RPMI7951 (cell line): Measurements from ENCODE around the gene NTM. TPM values are rescaled to one million over a fixed set of nuclear protein-coding genes. Genes with fewer than 3 reads are reported as not detected.

Source experiments
- DNase-seq: peaks from one replicate; pipeline ENCODE4 v3.0.0-alpha.2; 2012; ENCODE audit warnings: low read depth
- total RNA-seq: library from RNA; depleted of rRNA; stranded (reverse); fragments of >200 nt; shearing (Covaris generic); gene quantifications from 2 replicates; pipeline ENCODE4 v1.2.3, GENCODE V29; 2014

The NTM gene
- total RNA-seq, 1 experiment from 2014 or later: 47.8 TPM

DNA sequence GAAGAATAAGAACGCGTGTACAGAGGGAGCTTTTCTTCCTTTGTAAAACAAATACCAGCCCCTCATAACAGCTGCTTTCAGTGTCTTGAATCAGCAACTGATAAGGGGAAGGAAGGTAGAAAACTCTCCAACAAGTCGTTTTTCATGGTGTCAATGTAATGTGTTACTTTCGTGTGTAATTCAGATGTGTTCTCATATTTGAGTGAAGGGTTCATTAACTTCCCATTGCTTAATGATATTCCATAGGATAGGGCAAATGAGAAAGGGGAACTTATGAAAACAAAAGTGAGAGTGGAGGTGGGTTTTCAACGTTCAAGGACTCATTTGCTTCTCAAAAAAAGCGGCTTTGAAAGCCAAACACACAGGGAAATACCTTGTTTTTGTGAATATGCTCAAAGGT, 452.1 kb downstream of the NTM start:
- no peak for DNase-seq

DNA sequence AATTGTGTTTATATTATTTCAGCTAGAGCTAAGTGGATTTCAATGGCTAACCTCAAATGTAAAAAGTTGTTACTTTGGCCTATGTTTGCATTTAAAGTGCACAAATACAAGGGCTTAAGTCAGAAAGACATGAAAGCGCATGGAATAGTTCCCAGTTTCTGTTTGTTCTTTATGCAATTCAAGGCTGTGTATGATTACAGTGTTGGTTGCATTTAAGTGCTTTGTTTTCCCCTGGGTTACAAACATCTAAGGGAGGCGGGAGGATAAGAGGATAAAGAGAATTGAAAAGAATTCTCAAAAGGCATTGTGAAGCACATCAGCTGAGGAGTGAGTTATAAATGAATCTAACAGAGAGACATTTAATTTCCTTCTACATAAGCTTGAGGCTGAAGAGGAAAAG, 453.4 kb downstream of the NTM start:
- DNase-seq: no peak

DNA sequence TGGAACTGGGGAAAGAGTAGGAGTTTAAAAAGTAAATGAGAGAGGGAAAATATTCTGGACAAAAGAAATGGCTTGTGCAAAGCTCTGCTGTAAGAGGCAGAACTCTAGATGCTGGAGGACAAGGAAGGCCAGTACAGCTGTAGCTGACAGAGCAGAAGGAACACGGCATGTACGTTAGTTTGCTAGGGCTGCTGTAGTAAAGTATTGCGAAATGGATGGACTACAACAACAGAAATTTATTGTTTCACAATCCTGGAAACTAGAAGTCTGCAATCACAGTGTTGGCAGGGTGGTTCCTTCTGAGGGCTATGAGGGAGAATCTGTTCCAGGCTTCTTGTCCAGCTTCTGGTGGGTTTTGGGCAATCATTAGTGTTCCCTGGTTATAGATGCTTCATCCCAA, 454.4 kb downstream of the NTM start:
- DNase-seq: no peak

DNA sequence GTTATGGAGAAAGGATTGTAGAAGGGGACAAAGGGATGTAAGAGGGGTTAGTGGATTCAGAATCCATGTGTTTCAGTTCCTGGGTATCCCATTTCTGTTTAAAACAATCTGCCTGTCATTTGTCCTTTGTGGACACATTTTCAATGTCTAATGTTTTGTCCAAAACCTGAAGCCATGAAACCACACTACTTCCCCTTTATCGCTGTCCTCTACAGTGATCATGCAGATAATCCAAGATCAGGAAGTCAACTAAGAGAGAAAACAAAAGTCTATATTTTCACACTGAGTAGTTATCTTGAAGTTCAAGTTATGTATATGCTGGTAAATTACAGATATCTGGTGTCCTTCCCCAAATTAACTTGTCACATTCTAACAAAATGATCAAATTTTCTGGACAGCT, 457.0 kb downstream of the NTM start:
- DNase-seq: no peak

DNA sequence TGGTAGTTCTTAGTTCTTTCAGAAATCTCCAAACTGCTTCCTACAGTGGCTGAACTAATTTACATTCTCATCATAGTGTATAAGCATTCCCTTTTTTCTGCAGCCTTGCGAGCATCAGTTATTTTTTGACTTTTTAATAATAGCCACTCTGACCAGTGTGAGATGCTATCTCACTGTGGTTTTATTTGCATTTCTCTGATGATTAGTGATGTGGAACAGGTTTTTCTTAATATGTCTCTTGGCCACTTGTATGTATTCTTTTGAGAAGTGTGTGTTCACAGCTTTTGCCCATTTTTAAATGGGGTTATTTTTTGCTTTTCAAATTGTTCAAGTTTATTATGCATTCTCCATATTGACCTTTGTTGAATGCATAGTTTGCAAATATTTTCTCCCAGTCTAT, 459.3 kb downstream of the NTM start:
- DNase-seq: no peak

DNA sequence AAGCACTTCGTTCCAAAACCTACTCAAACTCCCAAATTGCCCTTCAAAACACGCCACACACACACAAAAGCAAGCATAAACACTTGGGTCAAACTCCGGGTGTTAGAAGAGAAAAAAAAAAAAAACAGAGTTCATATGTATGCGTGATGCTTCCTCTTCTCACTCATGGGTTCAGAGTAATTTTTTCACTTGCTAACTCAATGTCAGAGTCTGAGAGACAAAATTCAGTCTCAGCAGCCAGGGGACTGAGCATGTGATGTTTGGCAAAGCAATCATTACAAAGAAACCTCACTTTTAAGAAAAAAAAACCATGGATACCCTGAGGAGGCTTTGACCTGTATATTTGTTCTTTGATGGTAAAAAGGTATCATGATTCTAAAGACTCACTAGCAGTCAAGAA, 461.7 kb downstream of the NTM start:
- DNase-seq: no peak

DNA sequence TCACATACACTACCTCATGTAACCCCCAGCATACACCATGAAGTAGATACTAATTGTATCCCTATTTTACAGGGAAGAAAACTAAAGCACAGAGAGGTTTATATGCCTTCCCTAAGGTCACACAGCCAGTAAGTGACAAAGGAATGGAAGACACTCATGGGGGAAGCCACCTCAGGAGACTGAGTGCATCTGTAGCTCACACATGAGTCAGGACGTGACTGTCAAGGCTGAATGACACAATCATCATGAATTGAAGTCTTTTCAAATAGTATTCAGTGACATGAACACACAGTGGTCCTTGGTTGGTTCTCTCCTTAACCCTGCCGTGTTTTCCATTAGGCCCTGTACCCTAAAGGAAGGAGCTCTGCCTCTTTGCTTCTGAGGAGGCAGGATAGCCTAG, 463.0 kb downstream of the NTM start:
- DNase-seq: no peak

DNA sequence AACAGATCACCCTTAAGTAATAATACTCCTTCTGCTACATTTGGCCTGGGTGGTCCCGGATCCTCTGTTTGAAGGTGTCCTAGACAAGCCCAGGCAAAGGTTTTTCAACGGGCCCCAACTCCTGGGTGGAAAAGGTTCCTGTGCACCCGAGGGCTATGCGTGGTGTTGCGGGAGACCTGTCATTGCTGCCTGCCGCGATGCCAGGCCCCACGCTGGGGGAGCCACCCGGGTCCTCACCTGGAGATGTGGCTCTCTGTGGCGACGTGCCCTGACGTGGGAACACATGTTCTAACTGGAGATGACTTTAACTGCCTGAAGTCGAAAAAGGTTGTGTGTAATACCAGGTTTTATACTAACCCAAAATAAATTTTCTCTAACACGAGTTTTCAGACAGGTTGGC, 467.1 kb downstream of the NTM start:
- DNase-seq: no peak

DNA sequence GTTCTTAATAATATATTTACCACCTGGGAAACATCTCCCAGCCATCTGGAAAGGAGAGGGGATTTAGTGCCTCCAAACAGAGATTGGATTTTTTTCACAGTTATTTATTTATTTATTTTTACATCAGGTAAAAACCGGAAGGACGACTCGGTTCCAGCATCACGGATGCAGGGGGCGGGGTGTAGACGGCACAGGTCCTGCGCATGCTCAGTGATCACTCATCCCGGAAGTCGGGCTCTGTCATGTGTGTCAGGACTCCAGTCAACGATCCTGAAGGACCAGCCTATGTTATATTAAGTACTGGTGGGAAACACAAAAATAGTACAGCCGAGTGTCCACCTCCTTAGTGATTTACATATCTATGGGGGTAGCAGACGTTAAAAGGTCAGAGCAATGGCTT, 467.6 kb downstream of the NTM start:
- DNase-seq: peak; percentile 26

DNA sequence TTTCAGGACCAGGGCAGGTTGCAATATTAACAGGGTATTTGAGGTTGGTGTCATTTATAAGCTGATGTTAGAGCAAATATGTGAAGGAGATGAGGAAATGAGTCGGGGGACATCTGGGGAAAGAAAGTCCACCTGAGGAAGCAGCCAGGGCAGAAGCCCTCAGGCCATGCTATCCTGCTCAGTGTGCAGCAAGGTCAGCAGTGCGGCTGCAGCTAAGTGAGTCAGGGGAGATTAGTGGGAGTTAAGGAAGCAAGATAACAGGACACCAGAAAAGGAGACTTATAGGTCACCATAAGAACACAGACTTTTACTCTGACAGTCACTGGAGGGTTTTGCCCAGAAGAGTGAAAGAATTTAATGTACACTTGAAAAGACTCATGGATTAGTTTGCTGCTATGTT, 468.9 kb downstream of the NTM start:
- DNase-seq: no peak

DNA sequence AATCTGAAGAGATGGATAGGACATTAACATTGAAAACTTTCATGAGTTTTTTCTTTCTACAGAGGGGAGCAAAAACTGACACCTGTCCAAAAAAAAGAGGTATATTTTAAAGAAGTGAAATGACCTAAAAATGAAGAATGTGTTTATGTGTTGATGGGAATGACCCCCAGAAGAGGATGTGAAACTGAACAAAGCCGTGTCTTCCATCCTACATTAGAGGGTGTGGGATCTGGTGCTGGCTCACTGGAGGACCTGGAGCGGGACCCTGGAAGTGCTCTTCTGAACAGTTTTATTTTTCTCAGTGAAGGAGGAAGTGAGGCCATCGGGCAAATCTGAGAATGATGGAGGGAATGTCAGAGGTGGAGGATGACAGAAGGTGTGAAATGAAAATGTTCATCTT, 470.1 kb downstream of the NTM start:
- no peak for DNase-seq

DNA sequence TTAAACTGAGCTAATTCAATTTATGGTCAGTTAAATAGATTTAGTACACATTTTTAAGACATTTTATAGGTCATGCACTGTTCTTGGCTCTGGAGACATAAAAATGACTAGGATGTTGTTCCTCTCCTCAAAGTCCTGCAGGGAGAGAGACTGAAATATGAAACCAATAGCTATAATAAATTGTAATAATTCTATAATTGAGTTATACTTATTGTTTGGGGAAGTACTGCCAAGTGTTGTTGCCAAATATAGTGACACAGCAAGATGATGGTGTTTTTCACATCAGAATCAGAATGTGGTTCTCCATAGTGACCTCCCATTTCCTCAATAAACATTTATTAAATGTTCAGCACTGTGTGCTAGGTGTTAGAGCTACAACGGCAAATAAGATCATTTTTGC, 470.6 kb downstream of the NTM start:
- DNase-seq: no peak

DNA sequence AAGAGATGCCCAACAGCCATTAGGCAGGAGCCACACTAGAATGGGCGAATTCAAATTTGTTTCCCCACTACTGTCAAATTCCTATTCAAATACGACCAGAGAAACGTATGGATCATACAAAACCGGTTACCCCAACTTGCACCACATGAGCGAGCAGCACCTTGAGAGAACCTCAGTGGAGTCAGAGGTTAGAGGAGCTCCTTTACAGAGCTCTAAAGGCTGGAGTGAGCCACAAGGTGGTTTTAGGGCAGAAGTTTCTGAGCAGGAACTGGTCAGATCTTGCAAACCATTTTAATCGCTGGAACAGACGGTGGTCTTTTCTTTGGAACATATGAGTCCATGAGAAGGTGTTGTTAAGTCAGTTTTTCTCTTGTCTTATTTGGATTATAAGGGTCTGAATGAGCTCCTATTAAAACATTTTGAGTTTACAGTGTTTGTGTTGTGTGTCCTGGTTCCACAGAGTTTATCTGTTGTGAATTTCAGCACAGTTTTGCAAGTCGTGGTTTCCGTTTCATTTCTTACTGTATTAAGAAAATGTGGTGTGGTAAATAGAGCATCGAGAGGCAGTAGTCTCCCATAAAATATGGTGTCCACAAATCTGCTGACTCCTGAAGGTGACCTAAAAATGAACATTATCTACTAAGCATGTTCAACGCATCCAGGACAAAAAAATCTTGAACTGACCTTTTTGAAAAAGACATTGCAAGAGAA, 471.7 kb downstream of the NTM start:
- DNase-seq: no peak

DNA sequence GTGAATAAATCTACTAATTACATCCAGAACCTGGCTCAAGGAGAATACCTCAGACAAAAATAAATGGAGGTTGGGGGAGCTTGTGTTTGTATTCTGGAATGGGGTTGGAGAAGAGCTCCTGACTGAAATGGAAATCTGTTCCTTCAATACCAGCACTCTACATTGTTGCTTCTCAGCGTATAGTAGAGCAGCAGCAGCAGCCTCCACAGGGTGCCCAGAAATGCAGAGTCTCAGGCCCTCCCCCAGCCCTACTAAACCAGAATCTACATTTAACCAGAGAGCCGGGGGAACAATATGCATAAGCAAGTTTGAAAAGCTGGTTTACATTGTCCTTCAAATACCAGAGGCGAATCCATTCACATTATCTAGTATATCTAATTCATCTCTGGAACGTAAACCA, 474.8 kb downstream of the NTM start:
- no peak for DNase-seq

DNA sequence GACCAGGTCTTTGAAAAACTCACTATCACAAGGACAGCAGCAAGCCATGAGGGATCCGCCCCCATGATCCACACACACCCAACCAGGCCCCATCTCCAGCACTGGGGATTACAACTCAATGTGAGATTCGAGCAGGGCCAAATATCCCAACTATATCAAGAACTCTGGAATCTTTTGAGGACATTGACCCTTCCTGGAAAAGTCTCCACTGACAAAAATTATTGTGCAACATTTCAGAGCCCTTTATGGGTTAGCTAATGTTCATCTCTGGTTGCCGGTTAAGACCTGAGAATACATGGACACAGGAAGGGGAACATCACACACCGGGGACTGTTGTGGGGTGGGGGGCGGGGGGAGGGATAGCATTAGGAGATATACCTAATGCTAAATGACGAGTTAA, 479.1 kb downstream of the NTM start:
- DNase-seq: no peak

DNA sequence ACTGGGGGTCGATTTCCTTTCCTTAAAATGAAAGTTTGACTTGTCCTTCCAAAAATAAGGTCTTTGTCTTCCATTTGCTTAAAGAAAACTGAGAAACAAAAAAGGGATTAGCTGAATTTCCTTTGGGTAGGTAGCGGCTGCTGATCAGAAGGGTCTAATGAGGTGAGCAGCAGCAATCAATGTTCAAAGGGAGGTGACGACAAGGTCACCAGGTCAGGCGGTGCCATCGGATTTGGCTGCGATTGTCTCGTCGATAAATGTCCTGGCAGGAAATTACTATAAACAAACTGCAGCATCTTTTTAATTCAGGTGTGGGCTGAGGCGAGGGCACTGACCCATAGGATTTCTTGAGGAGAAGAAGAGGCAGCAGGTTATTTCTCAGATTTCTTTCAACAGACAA, 480.1 kb downstream of the NTM start:
- DNase-seq: no peak

DNA sequence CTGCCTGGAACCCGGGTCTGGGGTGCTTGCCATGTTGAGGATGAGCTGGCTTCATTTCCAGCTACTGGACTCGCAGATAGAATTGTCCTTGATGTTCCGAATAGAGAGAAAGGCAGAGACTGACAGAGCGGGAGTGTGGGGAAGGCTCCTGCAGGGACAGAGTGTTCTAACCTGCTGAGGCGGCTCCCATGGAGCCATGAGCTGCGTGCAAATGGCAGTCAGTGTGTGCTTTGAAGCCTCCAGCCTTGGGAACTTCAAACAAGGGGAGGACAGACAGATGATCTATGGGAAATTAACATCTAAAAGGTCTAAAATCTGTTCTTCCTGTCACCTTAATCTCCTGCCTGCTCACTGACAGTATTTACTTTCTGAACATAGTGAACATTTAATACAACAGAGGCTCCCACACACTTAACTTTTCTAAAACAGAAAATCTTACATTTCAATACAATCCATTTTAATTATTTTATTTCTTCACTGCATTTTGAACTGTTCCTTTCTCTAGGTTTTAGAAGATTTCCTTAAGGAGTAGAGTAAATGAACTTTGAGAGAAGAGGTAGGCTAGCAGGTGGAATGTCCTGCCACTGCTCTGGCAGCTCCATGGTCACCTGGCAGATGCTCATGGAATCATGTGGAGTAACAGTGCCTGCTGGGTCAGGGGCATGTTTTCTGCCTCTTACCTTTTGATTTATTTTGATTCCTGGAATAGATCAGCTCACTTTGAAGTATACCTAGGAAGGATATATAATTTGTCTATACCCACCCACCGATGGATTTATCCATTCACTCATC, 481.7 kb downstream of the NTM start:
- no peak for DNase-seq

DNA sequence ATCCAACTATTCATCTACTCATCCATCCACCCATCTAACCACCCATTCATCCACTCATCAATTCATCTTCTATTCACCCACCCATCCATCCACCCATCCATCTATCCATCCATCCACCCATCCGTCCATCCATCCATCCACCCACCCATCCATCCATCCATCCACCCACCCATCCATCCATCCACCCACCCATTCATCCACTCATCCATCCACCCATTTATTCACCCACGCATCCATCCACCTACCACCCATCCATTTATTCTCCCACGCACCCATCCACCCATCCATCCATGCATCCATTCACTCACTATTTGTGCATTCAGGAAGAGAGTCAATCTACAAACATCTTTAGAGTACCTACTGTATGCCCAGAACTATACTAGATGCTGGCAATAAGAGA, 482.3 kb downstream of the NTM start:
- DNase-seq: no peak

DNA sequence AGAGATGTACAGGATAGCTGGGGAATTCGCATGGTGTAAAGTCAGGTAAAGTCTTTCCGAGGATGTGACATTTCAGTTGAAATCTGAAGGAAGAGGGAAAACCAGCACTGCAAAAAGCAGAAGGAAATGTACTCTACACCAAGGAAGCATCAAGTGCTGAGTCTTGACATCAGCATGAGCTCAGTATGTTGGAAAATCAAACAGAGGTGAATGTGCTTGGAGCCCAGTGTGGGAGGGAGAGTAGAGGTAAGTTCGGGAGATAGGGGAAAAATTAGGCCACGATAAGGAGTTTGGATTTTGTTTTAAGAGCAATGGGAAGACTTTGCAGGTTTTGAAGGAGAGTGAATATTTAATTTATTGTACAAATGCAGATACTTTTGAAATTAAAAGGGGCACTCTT, 484.0 kb downstream of the NTM start:
- no peak for DNase-seq

DNA sequence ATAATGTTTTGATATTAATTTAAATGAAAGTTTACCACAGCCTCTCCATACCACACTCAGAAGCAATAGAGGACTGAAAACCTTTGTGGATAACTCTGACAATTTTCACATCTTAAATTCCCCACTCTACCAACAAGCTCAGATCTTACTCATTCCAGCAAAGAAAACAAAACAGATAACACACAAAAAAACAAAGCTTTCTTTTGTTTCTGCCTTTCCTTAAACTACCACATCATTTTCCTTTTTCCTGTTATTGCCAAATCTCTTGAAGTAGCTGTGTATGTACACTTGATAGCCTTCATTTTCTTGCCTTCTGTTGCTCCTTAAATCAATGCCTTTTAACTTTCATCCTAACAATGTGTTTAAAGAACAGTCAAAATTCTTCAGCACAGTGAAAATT, 484.9 kb downstream of the NTM start:
- DNase-seq: no peak

DNA sequence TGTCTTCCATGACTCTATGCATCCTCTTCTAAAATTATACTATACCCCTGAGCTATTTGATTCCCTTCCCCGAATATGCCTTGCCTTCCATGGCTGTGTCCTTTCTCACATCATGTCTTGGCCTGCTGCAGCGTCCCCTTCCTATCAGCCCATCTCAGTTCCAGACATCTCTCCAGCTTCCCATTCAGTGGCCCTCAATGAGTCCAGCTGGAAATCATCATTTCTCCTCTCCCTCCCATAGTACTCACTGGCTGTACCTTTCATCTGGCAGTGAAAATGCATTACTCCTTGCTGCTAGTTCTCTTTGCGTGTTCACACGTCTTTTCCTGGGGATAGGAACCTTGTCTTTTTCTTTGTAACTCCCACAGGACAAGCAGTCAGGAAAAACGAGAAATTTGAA, 486.8 kb downstream of the NTM start:
- no peak for DNase-seq

DNA sequence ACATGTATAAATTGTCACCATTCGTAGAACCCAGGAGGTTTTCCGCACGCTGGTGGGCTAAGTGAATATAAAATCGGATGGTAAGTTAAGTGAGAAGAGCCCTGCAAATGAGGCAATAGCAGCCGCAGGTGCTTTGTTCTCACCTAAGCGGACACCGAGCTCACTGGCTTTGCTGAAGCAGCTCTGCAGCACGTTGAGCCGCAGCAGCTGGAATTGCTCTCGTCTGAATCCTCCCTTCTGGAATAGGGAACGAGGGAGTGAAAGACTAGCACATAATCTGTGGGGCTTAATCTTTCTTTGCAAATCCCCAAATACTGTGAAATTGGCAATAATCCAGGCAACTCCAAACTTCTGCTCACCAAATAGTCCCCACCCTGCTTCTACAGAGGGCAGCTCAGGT, 488.1 kb downstream of the NTM start:
- no peak for DNase-seq

DNA sequence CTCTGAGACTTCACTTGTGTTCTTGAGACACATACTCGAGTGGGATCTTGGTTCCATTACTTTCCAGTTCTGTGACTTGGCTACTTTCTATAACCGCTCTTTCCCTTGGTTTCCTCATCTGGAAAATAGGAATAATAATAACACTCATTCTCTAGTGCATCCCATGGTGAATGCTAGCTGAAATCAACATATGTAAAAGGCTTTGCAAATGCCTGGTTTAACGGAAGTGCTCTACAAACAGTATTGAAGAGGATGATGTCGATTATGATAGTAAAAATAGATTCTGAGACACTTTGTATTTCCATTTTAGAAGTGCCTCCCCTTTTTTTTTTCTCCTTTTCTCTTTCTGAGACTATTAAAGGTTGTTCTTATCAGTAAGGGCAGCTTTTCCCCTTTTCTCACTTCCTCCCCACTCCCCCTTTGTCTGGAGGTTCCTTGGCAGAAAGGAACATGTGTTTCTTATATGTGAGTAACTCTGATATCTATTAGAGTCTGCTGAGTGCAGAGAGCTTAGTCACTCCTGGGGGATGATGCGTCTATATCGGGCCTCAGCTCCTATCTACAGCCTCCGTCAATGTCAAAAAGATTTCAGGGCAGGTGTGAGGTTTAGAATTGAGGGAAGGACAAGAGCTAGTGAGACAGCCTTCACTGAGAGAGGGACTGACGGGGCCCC, 489.3 kb downstream of the NTM start:
- peak; percentile 58 for DNase-seq
